ENCODE measurements around the gene TUBA4B. TPM values are rescaled to one million over a fixed set of nuclear protein-coding genes. Genes with fewer than 3 reads are reported as not detected.
"Not testable (repeated sequence)": the region's sequence is repeated elsewhere in the genome, so short reads cannot be mapped to it uniquely, and the experiment has no call there.

TUBA4B gene
- total RNA-seq, 1 donor from 2014 or later = not detected

GRCh38 chr2:219284501-219285372 lies 31.7 kb downstream of the TUBA4B start:
- H3K9me3 ChIP-seq (replicated peaks) = no peaks in the 10 kb centered on the region
- peaks cover 66% of the 10 kb centered on the region for H3K4me1 ChIP-seq
- H3K27ac ChIP-seq (replicated peaks) = peak overlapping the region; percentile 12
- H3K4me3 ChIP-seq = no peak overlapping the region
- intact Hi-C loops (cut with micrococcal nuclease) = no loop called here
- no peak for DNase-seq
- peaks cover 61% of the 10 kb centered on the region for H3K36me3 ChIP-seq
- H3K27me3 ChIP-seq (ENCODE audit: low read depth) = no peaks in the 10 kb centered on the region
- TF ChIP-seq CTCF (IDR thresholded peaks at IDR 0.05; ENCODE audit: borderline replicate concordance) = no peak

GRCh38 chr2:219285373-219285735 lies 32.3 kb downstream of the TUBA4B start:
- H3K27ac ChIP-seq (replicated peaks) = peak overlapping the region; percentile 12
- intact Hi-C loops (cut with micrococcal nuclease) = no loop called here

GRCh38 chr2:219285894-219286425 lies 32.9 kb downstream of the TUBA4B start:
- Histone ChIP-seq H3K4me3 (no peak overlapping the region), H3K4me1 (peaks cover 54% of the 10 kb centered on the region), H3K36me3 (peaks cover 53% of the 10 kb centered on the region), H3K27ac (replicated peaks) (peak overlapping the region; percentile 12), H3K27me3 (ENCODE audit: low read depth) (no peaks in the 10 kb centered on the region), H3K9me3 (replicated peaks) (no peaks in the 10 kb centered on the region)
- intact Hi-C loops (cut with micrococcal nuclease) = no loop called here
- no peak for DNase-seq
- no peak for TF ChIP-seq CTCF (IDR thresholded peaks at IDR 0.05; ENCODE audit: borderline replicate concordance)

More at GRCh38 chr2:219285373-219285735, 32.3 kb downstream of the TUBA4B start:
- TF ChIP-seq CTCF (IDR thresholded peaks at IDR 0.05; ENCODE audit: borderline replicate concordance) = no peak
- Histone ChIP-seq H3K9me3 (replicated peaks) (no peaks in the 10 kb centered on the region), H3K36me3 (peaks cover 59% of the 10 kb centered on the region), H3K27me3 (ENCODE audit: low read depth) (no peaks in the 10 kb centered on the region), H3K4me3 (no peak overlapping the region), H3K4me1 (peaks cover 60% of the 10 kb centered on the region)
- DNase-seq = no peak

- no peak overlapping the region for H3K4me3 ChIP-seq
- no peak for DNase-seq
- H3K36me3 ChIP-seq = peaks cover 46% of the 10 kb centered on the region
- H3K4me1 ChIP-seq = peaks cover 48% of the 10 kb centered on the region
- TF ChIP-seq CTCF (IDR thresholded peaks at IDR 0.05; ENCODE audit: borderline replicate concordance) = no peak
- no peak overlapping the region for H3K27ac ChIP-seq (replicated peaks)
- intact Hi-C loops (cut with micrococcal nuclease) = no loop called here
- H3K27me3 ChIP-seq (ENCODE audit: low read depth) = no peaks in the 10 kb centered on the region
- no peaks in the 10 kb centered on the region for H3K9me3 ChIP-seq (replicated peaks)
Measured at GRCh38 chr2:219286436-219287115, 33.5 kb downstream of the TUBA4B start.

GRCh38 chr2:219287116-219287440 lies 34.0 kb downstream of the TUBA4B start:
- H3K27ac ChIP-seq (replicated peaks); H3K9me3 ChIP-seq (replicated peaks); H3K27me3 ChIP-seq (ENCODE audit: low read depth); DNase-seq; H3K4me3 ChIP-seq; intact Hi-C loops (cut with micrococcal nuclease): not testable (repeated sequence)
- H3K36me3 ChIP-seq = peaks cover 41% of the 10 kb centered on the region
- H3K4me1 ChIP-seq = peaks cover 43% of the 10 kb centered on the region
